HG03565 (cell line): Measurements from ENCODE around the gene ABAT.

Experiments used
- ATAC-seq: cut with Tn5 transposase; IDR thresholded peaks from one replicate; pipeline ENCODE4 v1.9.1; 2021; ENCODE audit warnings: mild to moderate bottlenecking, moderate library complexity; ENCODE audit not compliant: unreplicated experiment

The ABAT gene

GRCh38 chr16:8808009-8808408 is 133.6 kb downstream of the ABAT start:
- ATAC-seq: no peak

- no peak for ATAC-seq
Observed at GRCh38 chr16:8808613-8809353, 134.4 kb downstream of the ABAT start.

- ATAC-seq: no peak
Observed at GRCh38 chr16:8812162-8812843, 137.9 kb downstream of the ABAT start.

GRCh38 chr16:8814095-8814806 is 139.8 kb downstream of the ABAT start:
- no peak for ATAC-seq

- no peak for ATAC-seq
Observed at GRCh38 chr16:8816967-8817655, 142.7 kb downstream of the ABAT start.

GRCh38 chr16:8818504-8819270 is 144.3 kb downstream of the ABAT start:
- ATAC-seq: peak; percentile 78

GRCh38 chr16:8819411-8820034 is 145.1 kb downstream of the ABAT start:
- no peak for ATAC-seq

- no peak for ATAC-seq
Observed at GRCh38 chr16:8822403-8822802, 148.0 kb downstream of the ABAT start.

GRCh38 chr16:8826278-8826879 is 152.0 kb downstream of the ABAT start:
- ATAC-seq: no peak

GRCh38 chr16:8828541-8829165 is 154.2 kb downstream of the ABAT start:
- no peak for ATAC-seq

- ATAC-seq: no peak
Observed at GRCh38 chr16:8831450-8831849, 157.0 kb downstream of the ABAT start.

- ATAC-seq: no peak
Observed at GRCh38 chr16:8831871-8832716, 157.7 kb downstream of the ABAT start.

- ATAC-seq: no peak
Observed at GRCh38 chr16:8832717-8833105, 158.3 kb downstream of the ABAT start.
